HG02885 (cell line): ENCODE measurements around the gene C20orf144.

Experiments used
- ATAC-seq: cut with Tn5 transposase; IDR thresholded peaks from one replicate; pipeline ENCODE4 v1.9.1; 2021; ENCODE audit warnings: mild to moderate bottlenecking; ENCODE audit not compliant: unreplicated experiment, poor library complexity

The C20orf144 gene

DNA sequence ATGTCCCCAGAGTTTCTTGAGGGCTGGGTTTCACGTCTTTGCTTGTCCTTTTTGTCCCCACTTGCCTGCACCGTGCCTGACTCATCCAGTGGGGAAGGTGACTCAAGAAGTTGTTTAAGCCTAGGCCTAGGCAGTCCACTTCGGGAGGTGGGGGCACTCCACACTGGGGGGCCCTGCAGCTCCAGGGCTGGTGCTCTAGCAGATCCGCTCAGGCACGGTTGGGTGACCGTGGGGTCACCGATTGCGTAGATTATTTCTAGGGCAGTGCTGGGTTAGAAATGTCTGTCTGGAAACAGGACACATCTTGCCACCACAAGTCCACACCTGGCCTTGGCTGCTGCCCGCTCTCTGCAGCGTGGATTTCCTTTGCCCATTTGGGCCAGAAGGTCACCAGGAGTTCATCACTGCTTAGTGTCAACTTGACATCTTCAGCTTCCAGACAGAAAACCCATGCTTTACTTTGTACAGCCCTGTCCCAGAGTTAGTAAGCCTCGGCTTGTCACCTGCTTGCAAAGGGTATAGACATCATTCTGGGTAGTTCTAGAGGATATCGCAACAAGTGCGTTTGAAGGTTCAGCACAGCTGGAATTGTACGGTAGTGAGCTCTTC, 13.6 kb upstream of the C20orf144 start:
- no peak for ATAC-seq

DNA sequence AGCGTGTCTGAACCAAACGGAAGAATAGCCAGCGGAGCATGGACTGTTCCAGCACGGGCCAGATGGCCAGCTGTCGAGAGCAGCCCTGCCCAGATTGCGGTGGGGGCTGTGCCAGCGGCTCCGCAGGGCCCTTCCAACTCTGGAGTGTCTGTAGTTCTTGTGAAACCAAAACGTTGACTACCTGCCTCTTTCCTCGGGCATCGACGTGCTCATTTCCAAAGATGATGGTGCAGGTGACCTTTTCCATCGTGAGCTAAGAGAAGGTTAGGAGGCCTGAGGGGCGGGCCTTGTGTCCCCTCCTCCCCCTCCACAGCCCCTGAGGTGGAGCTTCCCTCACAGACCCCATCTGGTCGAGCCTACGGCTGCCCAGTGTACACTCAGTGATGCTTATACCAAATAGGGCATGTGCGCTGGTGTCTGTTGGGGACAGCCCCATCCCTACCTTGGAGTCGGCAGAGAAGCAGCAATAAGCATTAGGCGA, 12.9 kb upstream of the C20orf144 start:
- no peak for ATAC-seq

DNA sequence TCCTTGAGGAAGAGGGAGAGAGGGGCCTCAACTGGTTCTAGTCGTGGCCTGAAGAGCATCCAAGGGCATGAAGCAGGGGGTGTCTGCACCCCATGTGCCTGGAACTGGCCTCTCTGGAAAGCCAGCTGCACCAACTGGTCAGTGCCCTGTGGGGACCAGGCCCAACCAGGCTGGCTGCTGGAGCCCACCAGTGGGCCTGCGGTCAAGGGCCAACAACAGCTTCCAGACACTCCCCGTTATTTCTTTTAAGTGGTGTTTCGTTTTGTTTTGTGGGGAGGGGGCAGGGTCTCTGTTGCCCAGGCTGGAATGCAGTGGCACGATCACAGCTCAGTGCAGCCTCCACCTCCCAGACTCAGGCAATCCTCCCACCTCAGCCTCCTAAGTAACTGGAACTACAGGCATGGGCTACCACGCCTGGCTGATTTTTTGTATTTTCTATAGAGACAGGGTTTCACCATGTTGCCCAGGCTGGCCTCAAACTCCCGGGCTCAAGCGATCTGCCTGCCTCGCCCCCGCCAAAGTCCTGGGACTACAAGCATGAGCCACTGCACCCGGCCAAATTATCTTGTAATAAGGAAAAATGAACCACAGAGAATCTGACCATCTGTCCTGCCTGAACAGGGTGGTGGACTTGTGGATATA, 11.9 kb upstream of the C20orf144 start:
- no peak for ATAC-seq

DNA sequence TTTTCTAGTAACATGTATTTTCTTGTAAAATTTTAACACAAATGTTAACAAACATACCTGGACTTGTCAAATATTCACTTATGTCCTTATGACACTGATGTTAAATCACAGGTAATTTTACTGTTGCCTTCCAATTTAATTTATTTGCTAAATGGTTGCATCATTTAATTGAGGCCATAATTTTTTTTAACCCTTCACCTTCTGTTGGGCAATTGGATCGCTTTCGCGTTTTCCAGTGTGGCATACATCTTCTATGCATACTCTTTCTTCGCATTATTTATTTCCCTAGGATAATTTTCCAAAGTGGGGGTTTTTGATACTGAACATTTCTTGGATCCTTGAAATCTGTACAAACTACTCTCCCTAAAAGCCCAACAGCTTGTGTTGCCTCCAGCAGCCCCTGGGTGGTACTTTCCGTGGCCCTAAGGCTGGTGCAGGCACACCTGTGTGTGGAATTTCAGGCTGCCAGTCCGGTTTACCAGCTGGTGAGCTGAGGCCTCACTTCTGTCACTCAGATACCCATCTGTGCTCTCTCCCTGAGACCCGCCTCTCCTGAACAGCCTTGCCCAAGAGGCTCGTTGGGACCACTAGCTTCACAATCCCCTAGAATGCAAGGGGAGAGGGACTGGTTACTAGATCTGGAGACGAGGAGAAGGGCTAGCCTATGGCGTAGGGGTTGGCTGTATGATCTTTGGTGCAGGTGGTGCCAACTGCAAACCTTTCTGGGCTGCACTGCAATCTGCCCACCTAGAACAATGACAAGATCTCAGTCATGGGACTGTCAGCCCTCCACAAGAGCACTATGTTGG, 11.2 kb upstream of the C20orf144 start:
- ATAC-seq: no peak

DNA sequence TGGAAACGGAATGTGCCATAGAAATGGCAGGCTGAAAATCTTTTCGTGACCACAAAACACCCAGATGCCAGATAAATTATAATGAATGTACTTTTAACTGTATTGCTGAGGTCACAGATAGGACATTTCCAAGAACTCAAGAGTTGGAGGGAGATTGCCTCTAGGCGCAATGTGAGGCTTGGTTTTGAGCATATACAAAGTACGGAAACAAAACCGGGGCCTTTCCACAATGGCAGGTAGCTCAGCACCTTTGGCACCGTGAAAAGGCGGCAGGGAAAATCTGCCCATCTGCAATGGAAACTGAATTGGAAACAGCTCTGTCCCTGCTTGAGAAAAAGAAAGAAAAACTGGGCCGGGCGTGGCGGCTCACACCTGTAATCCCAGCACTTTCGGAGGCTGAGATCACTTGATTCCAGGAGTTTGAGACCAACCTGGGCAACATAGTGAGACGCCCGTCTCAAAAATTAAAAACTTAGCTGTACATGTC, 10.5 kb upstream of the C20orf144 start:
- ATAC-seq: no peak

DNA sequence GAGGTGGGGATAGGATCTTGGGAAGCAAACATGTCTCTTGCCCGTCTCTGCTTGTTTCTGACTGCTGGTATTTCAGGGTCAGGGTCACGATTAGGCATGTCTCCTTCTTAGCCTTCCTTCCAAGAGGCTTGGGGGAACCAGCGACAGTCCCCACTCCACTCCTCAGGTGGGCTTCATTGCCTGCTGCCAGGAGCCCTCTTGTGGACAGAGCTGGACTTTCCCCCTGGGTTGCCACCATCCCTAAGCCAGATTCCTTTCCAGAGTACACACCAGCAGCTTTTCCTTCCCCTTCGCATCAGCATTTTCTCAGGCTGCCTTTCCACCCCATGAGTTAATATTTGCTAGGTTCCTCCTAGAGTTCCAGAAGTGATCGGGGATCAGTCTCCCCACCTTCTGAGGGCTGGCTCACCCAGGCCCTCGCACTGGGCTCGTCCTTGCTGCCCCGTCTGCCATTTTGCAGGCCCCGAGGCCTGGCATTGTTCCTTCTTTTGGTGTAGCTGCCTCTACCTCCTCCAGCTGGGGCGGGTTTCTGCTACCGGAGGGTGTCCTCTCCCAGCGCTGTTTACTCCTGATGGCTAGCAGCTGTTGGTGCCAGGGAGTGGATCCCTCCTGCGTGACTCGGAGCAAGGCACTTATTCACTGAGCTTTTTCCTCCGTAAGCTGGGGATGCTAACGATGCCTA, 8.8 kb upstream of the C20orf144 start:
- ATAC-seq: no peak

DNA sequence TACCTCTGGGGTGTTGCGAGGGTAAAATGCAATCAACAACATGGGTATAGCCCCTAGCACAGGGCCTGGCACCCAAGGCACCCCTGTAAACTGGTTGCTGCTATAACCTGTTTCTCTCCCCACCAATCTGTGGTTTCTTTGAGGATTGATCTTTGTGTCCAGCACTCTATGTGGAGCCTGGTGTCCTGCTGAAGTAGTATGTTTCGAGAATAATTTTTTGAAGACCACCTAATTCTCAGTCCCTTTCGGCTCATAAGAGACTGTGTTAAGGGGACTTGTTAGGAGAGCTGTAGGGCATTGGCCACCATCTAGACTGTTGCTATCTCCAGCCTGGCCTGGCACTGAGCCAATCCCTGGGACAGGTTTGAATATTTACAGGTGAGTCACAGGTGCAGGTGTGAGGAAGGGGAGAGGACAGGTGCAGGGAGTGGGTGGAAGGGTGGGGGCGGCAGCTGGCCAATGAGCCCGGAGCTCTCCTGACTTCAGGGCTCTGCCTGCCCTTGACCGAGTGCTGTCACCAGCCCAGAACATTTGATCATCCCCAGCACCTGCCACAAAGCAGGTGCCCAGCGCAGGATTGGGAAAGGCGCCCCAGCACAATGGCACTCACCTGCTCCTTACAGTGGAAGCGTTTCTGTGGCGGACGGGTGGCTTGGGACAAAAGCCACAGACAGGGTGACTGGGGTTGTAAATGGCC, 8.1 kb upstream of the C20orf144 start:
- ATAC-seq: no peak

DNA sequence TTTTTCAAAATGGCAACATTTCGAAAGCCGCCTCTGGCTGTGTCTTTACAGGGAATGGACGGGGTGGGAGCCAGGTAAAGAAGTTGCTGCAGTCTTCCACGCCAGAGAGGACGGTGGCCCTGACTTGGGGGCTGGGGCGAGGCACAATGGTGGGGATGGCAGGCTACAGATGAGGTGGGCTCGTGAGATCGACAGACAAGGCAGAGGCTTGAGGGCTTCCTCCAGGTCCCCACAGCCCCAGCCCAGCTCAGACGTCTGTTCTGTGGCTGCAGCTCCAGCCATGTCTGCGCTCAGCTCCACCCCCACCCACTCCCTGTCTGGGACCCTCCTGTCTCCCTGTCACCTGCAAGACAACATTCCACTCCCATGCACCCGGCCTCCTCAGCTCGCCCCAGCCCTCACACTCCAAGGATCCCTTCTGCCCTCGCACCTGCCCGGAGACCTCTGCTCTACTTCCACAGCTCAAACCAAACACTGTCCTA, 7.4 kb upstream of the C20orf144 start:
- ATAC-seq: no peak

DNA sequence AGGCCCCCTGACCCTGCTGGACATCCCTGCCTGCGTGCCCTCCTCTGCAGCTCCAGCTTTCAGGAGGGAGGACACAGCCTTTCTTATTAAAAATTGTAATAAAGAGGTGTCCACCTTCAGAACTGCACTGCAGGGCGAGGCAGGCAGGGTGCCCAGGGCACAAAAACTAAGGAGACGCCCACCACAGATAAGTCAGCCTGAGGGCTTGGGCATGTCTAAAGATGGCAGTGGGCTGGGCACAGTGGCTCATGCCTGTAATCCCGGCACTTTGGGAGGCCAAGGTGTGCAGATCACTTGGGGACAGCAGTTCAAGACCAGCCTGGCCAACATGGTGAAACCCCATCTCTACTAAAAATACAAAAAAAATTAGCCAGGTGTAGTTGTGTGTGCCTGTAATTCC, 7.0 kb upstream of the C20orf144 start:
- no peak for ATAC-seq

DNA sequence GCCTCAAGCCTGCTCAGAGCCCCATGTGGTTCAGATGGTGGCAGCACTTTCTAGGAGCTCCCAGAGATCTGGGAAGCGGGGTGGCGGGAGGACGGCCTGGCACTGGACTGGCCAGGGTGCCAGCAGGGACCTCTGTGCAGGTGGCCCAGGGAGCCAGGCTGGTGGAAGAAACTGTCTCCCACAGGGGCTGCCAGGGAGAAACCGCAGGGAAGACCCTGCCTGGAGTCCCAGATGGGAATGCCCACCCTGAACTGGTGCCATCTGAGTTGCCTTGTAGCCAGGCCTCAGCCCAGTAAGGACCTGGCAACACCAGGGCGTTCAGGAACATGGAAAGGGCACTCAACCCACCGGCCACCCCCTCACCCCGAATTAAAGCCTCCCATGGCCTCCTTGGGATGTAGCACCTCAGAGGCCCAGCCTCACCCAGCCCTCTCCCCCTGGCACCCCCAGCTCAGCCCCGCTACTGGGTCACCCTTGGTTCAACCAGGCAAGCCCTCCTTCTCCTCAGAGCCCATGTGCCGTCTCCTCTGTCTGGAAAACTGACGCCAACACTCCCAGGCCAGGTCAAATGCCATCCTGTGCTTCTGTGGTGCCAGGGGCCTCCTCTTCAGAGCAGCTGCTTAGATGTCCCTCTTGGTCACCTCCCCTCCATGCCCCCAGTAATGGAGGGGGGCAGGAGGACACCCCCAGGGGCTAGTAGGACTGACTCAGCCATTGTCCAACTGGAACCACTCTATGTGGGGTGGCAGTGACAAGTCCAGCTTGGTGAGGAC, 5.9 kb upstream of the C20orf144 start:
- no peak for ATAC-seq

DNA sequence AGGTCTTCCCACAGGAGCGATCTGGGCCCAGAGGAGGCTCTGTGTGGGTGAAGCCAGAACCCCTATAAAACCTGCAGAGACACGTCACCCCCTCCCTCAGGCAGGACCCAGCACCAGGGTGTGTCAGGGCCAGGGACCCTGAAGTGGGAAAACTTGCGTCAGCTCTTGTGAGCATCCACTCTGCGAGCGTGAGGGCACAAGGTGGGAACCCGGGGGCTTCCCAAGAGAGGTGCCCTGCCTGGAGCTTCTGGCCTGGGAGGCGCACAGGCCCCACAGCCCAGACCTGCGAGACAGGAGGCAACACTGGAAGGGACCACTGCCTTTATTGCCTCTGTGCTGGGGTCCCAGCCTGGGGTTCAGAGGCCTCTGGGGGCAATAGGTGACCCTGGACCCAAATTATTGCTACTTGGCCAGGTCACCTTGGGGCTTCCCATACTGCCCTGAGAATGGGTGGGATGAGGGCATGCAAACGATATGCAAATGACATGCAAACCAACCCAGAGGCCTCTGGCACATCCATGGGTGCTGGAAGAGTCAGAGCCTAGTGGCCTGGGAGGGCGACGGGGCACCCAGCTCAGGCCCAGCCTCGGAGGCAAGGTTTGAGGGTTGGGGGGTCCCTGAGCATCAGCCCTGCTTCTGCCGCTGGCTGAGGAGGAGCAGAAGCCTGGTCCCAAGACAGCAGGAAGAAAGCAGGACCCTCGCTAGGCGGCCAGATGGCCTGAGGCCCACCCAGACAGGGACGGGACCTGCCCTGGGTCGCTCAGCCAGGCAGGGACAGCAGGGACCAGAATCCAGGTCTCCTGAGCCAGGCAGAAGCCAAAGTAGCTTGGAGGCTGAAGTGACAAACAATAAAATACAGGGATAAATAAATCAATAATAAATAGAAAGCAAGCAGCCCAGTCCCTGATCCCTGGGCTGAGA, 5.1 kb upstream of the C20orf144 start:
- no peak for ATAC-seq

DNA sequence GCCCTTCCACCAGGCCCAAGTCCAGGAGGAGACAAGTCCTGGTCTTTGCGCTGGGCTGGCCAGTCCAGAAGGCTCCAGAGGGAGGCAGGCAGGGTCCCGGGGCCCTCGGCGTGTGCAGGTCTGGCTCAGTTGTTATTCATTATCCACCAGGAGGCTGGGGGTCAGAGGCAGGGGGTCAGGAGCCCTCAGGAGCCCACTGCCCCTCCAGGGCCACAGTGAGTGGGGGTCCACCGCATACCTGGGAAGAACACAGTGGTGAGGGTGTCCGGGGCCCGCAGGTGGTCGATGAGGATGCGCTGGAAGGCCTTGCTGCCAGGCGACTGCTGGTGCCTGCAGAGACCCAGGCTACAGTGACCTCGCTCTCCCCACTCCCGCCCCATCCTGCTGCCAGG, 4.4 kb upstream of the C20orf144 start:
- no peak for ATAC-seq

DNA sequence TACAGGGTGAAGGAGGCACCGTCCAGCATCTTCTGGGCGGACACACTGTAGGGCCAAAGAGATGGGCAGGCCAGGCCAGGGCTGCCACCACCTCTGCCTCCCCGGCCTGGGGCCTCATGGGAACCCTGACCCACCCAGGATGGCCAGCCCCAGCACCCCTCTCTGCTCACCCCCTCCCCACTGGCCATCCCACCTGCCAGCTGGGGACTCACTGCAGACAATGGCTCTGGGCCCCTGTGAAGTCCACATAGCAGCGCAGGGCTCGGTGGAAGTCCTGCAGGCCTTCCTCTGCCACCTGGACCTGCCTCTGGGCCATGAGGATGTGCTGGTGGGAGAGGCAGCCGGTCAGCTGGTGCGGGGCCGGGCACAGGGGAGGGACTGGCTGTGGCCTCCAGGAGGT, 3.6 kb upstream of the C20orf144 start:
- no peak for ATAC-seq

DNA sequence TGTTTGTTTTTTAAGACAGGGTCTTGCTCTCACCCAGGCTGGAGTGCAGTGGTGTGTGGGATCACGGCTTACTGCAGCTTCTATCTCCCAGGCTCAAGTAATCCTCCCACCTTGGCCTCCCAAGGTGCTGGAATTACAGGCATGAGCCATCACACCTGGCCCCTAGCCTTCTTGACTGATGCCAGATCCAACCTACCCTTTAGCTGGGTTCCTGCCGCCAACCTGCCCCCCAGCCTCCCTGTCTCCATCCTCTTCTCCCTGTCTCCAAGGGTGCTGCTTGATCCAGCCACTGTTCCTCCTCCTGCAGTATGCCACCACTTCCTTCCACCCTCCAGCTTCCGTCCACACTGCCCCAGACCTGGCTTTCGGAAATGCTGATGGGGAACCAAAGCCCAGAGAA, 3.2 kb upstream of the C20orf144 start:
- no peak for ATAC-seq

DNA sequence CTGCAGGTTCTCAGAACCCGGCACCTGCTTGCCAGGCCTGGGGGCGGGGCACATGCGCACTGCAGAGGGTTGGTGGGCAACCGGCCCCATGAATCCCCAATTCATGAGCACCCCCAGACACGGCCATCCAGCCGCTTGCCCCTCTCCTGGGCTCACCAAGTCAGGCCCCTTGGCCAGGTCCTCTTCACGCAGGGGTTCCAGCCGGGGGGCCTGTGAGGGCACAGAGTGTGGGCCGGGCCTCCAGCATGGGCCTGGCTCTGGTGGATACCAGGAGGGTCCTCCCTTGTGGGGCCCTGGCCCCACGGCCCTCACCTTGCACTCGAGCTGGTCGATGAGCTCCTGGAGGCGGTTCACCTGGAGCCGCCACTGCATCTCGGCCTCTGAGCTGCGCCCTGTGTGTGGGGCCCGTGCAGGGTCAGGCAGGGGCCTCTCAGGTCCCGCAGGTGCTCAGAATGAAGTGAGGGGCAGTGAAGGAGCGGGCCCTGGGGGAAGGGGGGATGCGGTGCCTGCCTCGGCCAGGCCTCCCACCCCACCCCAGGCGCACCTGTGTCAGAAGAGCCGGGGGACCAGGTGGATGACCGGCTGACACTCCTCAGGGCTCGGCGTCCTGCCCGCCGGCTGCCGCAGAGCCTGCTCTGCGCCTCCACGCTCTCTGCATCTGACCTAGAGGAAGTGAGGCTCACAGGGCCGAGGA, 2.6 kb upstream of the C20orf144 start:
- ATAC-seq: no peak

DNA sequence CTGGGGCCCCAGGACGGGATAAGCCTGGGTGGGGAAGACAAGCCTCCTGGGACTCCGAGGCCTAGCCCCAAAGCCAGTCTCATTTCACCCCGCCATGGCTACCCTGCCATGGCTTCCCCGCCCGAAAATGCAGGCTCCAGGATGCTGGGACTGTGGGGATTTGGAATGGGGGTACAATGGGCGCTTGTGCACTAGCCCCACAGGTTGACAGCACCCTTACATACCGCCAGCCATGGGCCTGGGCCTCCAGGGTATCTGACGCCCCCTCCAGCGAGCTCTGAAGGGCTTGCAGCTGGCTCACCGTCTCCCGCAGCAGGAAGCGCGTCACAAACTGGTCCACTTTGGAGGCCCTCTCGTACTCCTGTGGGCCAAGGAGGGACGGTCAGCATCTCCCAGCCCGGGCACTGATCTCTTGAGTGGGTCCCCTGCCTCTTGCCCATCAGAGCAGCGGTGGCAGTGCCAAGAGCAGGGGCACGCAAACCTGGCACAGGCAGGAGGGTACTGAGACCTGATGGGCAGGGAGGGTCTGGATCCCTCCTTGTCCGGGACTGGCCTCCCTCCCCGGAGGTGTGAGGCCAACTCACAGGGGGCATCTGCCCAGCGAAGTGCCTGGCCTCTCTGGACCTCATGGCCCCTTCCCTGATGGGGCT, 2.0 kb upstream of the C20orf144 start:
- no peak for ATAC-seq

DNA sequence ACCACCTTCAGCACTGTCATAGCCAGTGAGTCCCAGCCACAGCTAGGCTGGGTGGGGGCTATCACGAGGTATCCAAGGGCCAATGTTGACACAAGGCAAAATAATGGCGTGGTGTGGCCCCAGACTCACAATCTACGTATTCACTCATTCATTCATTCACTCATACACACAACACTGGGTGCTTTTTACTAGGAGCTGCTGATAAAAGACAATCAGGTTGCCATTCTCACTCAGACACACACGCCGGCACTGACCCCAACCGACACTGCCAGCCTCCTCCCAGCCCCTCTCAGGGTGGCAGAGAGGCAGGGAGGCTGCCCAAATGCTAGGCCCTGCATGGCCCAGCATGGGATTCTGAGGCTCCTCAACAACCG, 1.5 kb upstream of the C20orf144 start:
- ATAC-seq: no peak
